ENCODE data around the gene SDSL.

DNA sequence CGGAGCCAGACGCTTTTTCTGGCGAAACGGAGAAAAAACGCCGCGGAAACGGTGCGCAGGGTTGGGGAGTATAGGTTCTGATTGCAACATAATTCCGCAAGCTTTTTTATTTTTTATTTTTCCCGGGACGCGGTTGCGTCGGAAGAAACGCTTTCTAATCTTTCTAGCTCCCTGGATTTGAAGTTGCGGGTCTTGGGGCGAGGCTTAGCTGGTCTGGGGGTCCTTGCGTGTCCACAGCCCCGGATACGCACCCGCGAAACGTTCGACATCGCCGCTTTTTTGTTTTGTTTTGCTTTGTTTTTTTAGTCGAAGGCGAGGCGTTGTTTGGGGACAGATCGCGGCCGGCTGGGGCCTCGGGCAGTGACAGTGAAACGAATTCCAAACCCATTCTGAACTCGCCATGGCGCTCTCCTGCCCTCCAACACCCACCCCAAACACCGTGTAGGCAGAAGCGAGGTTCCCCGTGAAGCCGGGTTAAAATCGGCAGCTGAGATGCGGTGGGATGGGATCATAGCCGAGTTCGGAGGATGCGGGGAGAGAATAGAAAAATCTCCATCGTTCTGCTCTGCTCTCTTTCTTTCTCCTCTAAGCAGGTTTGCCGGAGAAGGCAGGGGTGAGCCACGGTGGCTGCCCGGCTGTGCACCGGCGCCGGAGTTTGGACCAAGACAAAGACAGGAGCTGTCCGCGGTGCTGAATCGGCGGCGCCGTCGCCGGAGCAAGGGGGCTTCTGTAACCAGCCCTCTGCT lies 57.6 kb downstream of the SDSL start:
- peak; percentile 45; the same call in 1 of the 2 replicates for TF ChIP-seq CEBPB (IDR thresholded peaks at IDR 0.05; ENCODE audit: low read depth, low read length)
- no peak for TF ChIP-seq FOS (IDR thresholded peaks at IDR 0.05; ENCODE audit: low read depth, low read length)
- no peak for TF ChIP-seq RFX5 (IDR thresholded peaks at IDR 0.05; ENCODE audit: low read depth, low read length)
- TF ChIP-seq POLR2A (IDR thresholded peaks at IDR 0.05; ENCODE audit: low read depth, low read length) = no peak
- no peak for TF ChIP-seq MXI1 (IDR thresholded peaks at IDR 0.05; ENCODE audit: borderline replicate concordance, low read depth, low read length)
- TF ChIP-seq, protein P1, sequence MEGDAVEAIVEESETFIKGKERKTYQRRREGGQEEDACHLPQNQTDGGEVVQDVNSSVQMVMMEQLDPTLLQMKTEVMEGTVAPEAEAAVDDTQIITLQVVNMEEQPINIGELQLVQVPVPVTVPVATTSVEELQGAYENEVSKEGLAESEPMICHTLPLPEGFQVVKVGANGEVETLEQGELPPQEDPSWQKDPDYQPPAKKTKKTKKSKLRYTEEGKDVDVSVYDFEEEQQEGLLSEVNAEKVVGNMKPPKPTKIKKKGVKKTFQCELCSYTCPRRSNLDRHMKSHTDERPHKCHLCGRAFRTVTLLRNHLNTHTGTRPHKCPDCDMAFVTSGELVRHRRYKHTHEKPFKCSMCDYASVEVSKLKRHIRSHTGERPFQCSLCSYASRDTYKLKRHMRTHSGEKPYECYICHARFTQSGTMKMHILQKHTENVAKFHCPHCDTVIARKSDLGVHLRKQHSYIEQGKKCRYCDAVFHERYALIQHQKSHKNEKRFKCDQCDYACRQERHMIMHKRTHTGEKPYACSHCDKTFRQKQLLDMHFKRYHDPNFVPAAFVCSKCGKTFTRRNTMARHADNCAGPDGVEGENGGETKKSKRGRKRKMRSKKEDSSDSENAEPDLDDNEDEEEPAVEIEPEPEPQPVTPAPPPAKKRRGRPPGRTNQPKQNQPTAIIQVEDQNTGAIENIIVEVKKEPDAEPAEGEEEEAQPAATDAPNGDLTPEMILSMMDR (conservative IDR thresholded peaks at IDR 0.05; ENCODE audit: low read depth, low read length) = no peak
- TF ChIP-seq RAD21 (IDR thresholded peaks at IDR 0.05; ENCODE audit: low read length) = no peak
- no peak for TF ChIP-seq MAFK (IDR thresholded peaks at IDR 0.05; ENCODE audit: low read depth, low read length)
